K562 (cell line): ENCODE results near the gene ZNF593OS. TPM values are rescaled to one million over a fixed set of nuclear protein-coding genes. Genes with fewer than 3 reads are reported as not detected.
A peak's percentile ranks its signal among the peaks of the same experiment; 100 is the strongest.

ENCODE experiments used
- ATF7 ChIP-seq: fragments of 450-650 bp; IDR thresholded peaks from 2 replicates; pipeline ENCODE4 v1.7.1; 2014; ENCODE audit warnings: mild to moderate bottlenecking, moderate library complexity
- BCOR ChIP-seq: fragments of 450-650 bp; IDR thresholded peaks from 2 replicates; pipeline ENCODE4 v1.6.1; 2016
- CGGBP1 ChIP-seq: fragments of 250-450 bp; sonication (Bioruptor Pico); IDR thresholded peaks from 2 replicates; pipeline ENCODE4 v1.9.0; 2021; ENCODE audit warnings: mild to moderate bottlenecking
- EP300 ChIP-seq: IDR thresholded peaks from 2 replicates; pipeline ENCODE4 v1.6.1; 2012; ENCODE audit warnings: low read length, improper control_type of control experiment
- FOXJ2 ChIP-seq: fragments of 200-800 bp; sonication (Bioruptor generic); IDR thresholded peaks from 2 replicates; pipeline ENCODE4 v1.6.1; 2016; ENCODE audit warnings: missing genetic modification characterization, missing compliant biosample characterization
- GATAD2A ChIP-seq: fragments of 450-650 bp; IDR thresholded peaks from 2 replicates; pipeline ENCODE4 v1.6.1; 2017
- GTF2A2 ChIP-seq: IDR thresholded peaks from 2 replicates; pipeline ENCODE4 v1.6.1; 2016; ENCODE audit warnings: mild to moderate bottlenecking, missing genetic modification characterization, missing compliant biosample characterization
- HOMEZ ChIP-seq: fragments of 250-450 bp; sonication (Bioruptor Pico); IDR thresholded peaks from 2 replicates; pipeline ENCODE4 v1.4.0; 2020; ENCODE audit warnings: mild to moderate bottlenecking, moderate library complexity
- KAT8 ChIP-seq: fragments of 450-650 bp; IDR thresholded peaks from 2 replicates; pipeline ENCODE4 v1.6.1; 2016; ENCODE audit warnings: low read depth, mild to moderate bottlenecking
- MITF ChIP-seq: IDR thresholded peaks from 2 replicates; pipeline ENCODE4 v1.6.1; 2014; ENCODE audit warnings: antibody characterized with exemption
- MYNN ChIP-seq, 2 experiments: sonication (generic); formaldehyde crosslinking in 1 of 2; IDR thresholded peaks; 2 replicates each; pipeline versions ENCODE4 v1.5.0 to v1.6.1; 2016 to 2020; ENCODE audit warnings: antibody characterized with exemption in 1 of 2, missing genetic modification reagents in 1 of 2
- NCOR1 ChIP-seq: fragments of 450-650 bp; IDR thresholded peaks from 2 replicates; pipeline ENCODE4 v1.6.1; 2016; ENCODE audit warnings: mild to moderate bottlenecking, moderate library complexity
- RAD51 ChIP-seq: fragments of 450-650 bp; IDR thresholded peaks from 2 replicates; pipeline ENCODE4 v1.7.1; 2016; ENCODE audit warnings: low read depth, mild to moderate bottlenecking, borderline replicate concordance
- SLC30A9 ChIP-seq: fragments of 250-450 bp; sonication (Bioruptor Pico); IDR thresholded peaks from 2 replicates; pipeline ENCODE4 v1.8.0; 2022; ENCODE audit warnings: mild to moderate bottlenecking, moderate library complexity
- TEAD4 ChIP-seq, 2 experiments: sonication (generic) in 1 of 2; formaldehyde crosslinking in 1 of 2; IDR thresholded peaks; 2 replicates each; pipeline versions ENCODE4 v1.6.1 to v1.8.0; 2012 to 2022; ENCODE audit warnings: borderline replicate concordance in 1 of 2, inconsistent platforms in 1 of 2, low read length in 1 of 2, mild to moderate bottlenecking in 1 of 2, missing genetic modification reagents in 1 of 2
- USF2 ChIP-seq: sonication (generic); formaldehyde crosslinking; IDR thresholded peaks from 2 replicates; pipeline ENCODE4 v1.5.0; 2020; ENCODE audit warnings: missing genetic modification reagents
- ZNF121 ChIP-seq: sonication (generic); formaldehyde crosslinking; conservative IDR thresholded peaks from 2 replicates; pipeline ENCODE4 v1.8.0; 2022; ENCODE audit warnings: missing genetic modification reagents
- ZNF23 ChIP-seq: fragments of 250-450 bp; sonication (Bioruptor Pico); IDR thresholded peaks from 2 replicates; pipeline ENCODE4 v1.4.0; 2020; ENCODE audit warnings: mild to moderate bottlenecking
- ZNF274 ChIP-seq: IDR thresholded peaks from 2 replicates; pipeline ENCODE4 v1.6.1; 2011; ENCODE audit warnings: low read depth, mild to moderate bottlenecking, low read length, moderate library complexity, borderline replicate concordance
- ZNF398 ChIP-seq: fragments of 250-450 bp; sonication (Bioruptor Pico); IDR thresholded peaks from 2 replicates; pipeline ENCODE4 v1.8.0; 2021; ENCODE audit warnings: moderate library complexity, mild to moderate bottlenecking, inconsistent platforms
- ZNF785 ChIP-seq: fragments of 250-450 bp; sonication (Bioruptor Pico); IDR thresholded peaks from 2 replicates; pipeline ENCODE4 v1.4.0; 2020; ENCODE audit warnings: mild to moderate bottlenecking
- polyA plus RNA-seq, 8 experiments: library from polyadenylated mRNA; depleted of rRNA in 4 of 8; stranded (reverse) in 5 of 8; unstranded in 3 of 8; fragments of >200 nt; fragmentation: Nextera tagmentation in 2 of 8; fragmentation: Illumina TruSeq in 1 of 8; extraction: Ambion mirVana in 2 of 8; extraction: Trizol in 1 of 8; gene quantifications; 2 replicates each; pipeline versions ENCODE4 v1.2.1 to v1.2.3, GENCODE V29; 2011 to 2014; ENCODE audit warnings: inconsistent platforms in 1 of 8, missing spikeins in 1 of 8
- total RNA-seq, 7 experiments: library from RNA; depleted of rRNA in 6 of 7; stranded (reverse); fragments of >200 nt in 6 of 7; fragmentation: Illumina TruSeq in 2 of 7; extraction: Trizol in 2 of 7; gene quantifications; 2 replicates each; pipeline versions ENCODE4 v1.2.1 to v1.2.3, GENCODE V29; 2011 to 2021; ENCODE audit warnings: low replicate concordance in 1 of 7
- TF ChIP-seq, protein P1 (sequence below): sonication (generic); formaldehyde crosslinking; IDR thresholded peaks from 2 replicates; pipeline ENCODE4 v1.8.0; 2022; ENCODE audit warnings: mild to moderate bottlenecking, missing genetic modification reagents

Gene ZNF593OS
- total and polyA plus RNA-seq, 9 of the 15 experiments (the other 6 are each of a cell fraction or from before 2014, with no cell fraction given), result 0.24 to 0.27 TPM; not detected in 7

GRCh38 chr1:26161415-26162219, 10.0 kb downstream of the ZNF593OS start (continued):
- TF ChIP-seq USF2, result peak; percentile 57
- TF ChIP-seq MYNN (IDR thresholded peaks at IDR 0.05), result no peak
- no peak for TF ChIP-seq MYNN (CRISPR knock-in tag; IDR thresholded peaks at IDR 0.05)
- peak; percentile 78; the same call in 1 of the 2 replicates for TF ChIP-seq ATF7
- TF ChIP-seq ZNF121 (CRISPR knock-in tag), result no peak
- peak; percentile 64; the same call in 1 of the 2 replicates for TF ChIP-seq GTF2A2 (tag)
- TF ChIP-seq NCOR1, result no peak
- no peak for TF ChIP-seq CGGBP1 (CRISPR knock-in tag)
- no peak for TF ChIP-seq ZNF785
- TF ChIP-seq MITF, result no peak
- no peak for TF ChIP-seq ZNF398 (CRISPR knock-in tag)
- TF ChIP-seq HOMEZ (CRISPR knock-in tag), result peak; percentile 74
- peak; percentile 34; the same call in 1 of the 2 replicates for TF ChIP-seq BCOR
- TF ChIP-seq ZNF274, result no peak
- TF ChIP-seq, protein P1, sequence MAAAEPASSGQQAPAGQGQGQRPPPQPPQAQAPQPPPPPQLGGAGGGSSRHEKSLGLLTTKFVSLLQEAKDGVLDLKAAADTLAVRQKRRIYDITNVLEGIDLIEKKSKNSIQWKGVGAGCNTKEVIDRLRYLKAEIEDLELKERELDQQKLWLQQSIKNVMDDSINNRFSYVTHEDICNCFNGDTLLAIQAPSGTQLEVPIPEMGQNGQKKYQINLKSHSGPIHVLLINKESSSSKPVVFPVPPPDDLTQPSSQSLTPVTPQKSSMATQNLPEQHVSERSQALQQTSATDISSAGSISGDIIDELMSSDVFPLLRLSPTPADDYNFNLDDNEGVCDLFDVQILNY (CRISPR knock-in tag), result peak; percentile 91; the same call in 1 of the 2 replicates
- TF ChIP-seq KAT8, result no peak
- no peak for TF ChIP-seq ZNF23 (CRISPR knock-in tag)
- no peak for TF ChIP-seq TEAD4 (IDR thresholded peaks at IDR 0.05; ENCODE audit: low read length)
- TF ChIP-seq TEAD4 (CRISPR knock-in tag; IDR thresholded peaks at IDR 0.05; ENCODE audit: borderline replicate concordance), result 0 out of 2 replicates have a peak, but pooled peaks have one; percentile 85
- no peak for TF ChIP-seq SLC30A9 (CRISPR knock-in tag)
- no peak for TF ChIP-seq GATAD2A
- no peak for TF ChIP-seq FOXJ2
- TF ChIP-seq RAD51, result peak; percentile 40; the same call in 1 of the 2 replicates
- peak; percentile 4; the same call in 1 of the 2 replicates for TF ChIP-seq EP300
